Upper lobe of right lung (tissue), 1 donor: ENCODE measurements around the gene FIGNL2. TPM values are rescaled to one million over a fixed set of nuclear protein-coding genes. Genes with fewer than 3 reads are reported as not detected.

Experiments used
- ATAC-seq: fragments of 200-7000 bp; cut with Tn5 transposase; one replicate; pipeline ENCODE4 v1.9.1; 2020; ENCODE audit warnings: mild to moderate bottlenecking, moderate library complexity
- DNase-seq: peaks from one replicate; pipeline ENCODE4 v3.0.0-alpha.2; 2020
- H3K27ac ChIP-seq: fragments of 200-600 bp; one replicate; pipeline ENCODE4 v1.8.0; 2022
- H3K27me3 ChIP-seq: fragments of 200-600 bp; one replicate; pipeline ENCODE4 v1.8.0; 2022; ENCODE audit warnings: mild to moderate bottlenecking
- H3K36me3 ChIP-seq: fragments of 200-600 bp; one replicate; pipeline ENCODE4 v1.8.0; 2022
- H3K4me1 ChIP-seq: fragments of 200-600 bp; one replicate; pipeline ENCODE4 v1.8.0; 2022
- H3K4me3 ChIP-seq: fragments of 200-600 bp; one replicate; pipeline ENCODE4 v1.8.0; 2022; ENCODE audit warnings: mild to moderate bottlenecking
- H3K9me3 ChIP-seq: fragments of 200-600 bp; one replicate; pipeline ENCODE4 v1.8.0; 2022
- CTCF ChIP-seq: fragments of 200-600 bp; IDR thresholded peaks from one replicate; pipeline ENCODE4 v1.8.0; 2022; ENCODE audit warnings: antibody characterized with exemption
- intact Hi-C: fragments of 100-400 bp; cut with DNase I; formaldehyde crosslinking; loops from one replicate; pipeline ENCODE4 v1.11.0; 2022
- total RNA-seq: library from RNA; stranded (reverse); fragmentation: NEBNext Ultra II Directional; extraction: Animal tissue kit (Norgen Biotek cat#: 25700); gene quantifications from one replicate; pipeline ENCODE4 v1.2.1, GENCODE V29; 2021
- donor health status: DM: no; HTN: yes; CAD: no; lungs with severe emphysema.

Gene FIGNL2
- total RNA-seq, 1 donor from 2014 or later, result 1.5 TPM

- Histone ChIP-seq H3K4me3 (no peak overlapping the region), H3K27ac (no peak overlapping the region), H3K36me3 (no peaks in the 10 kb centered on the region), H3K4me1 (peaks cover 23% of the 10 kb centered on the region), H3K27me3 (peaks cover 39% of the 10 kb centered on the region), H3K9me3 (no peaks in the 10 kb centered on the region)
- intact Hi-C loops, result no loop called here
- TF ChIP-seq CTCF, result no peak
- DNase-seq (peak; percentile 38), ATAC-seq (no peak)
Measured at GRCh38 chr12:51871918-51872688, 23.6 kb upstream of the FIGNL2 start.

GRCh38 chr12:51871126-51871525, 22.6 kb upstream of the FIGNL2 start:
- DNase-seq (peak; percentile 77), ATAC-seq (peak; percentile 80)
- Histone ChIP-seq H3K9me3 (no peaks in the 10 kb centered on the region), H3K4me1 (peaks cover 23% of the 10 kb centered on the region), H3K27ac (no peak overlapping the region), H3K4me3 (no peak overlapping the region), H3K36me3 (no peaks in the 10 kb centered on the region), H3K27me3 (peaks cover 39% of the 10 kb centered on the region)
- intact Hi-C loops, result no loop called here
- no peak for TF ChIP-seq CTCF

- H3K9me3 ChIP-seq, result no peaks in the 10 kb centered on the region
- DNase-seq (peak; percentile 2), ATAC-seq (no peak)
- no peaks in the 10 kb centered on the region for H3K36me3 ChIP-seq
- H3K4me1 ChIP-seq, result peaks cover 23% of the 10 kb centered on the region
- H3K27ac ChIP-seq, result no peak overlapping the region
- no peak for TF ChIP-seq CTCF
- H3K4me3 ChIP-seq, result no peak overlapping the region
- peaks cover 39% of the 10 kb centered on the region for H3K27me3 ChIP-seq
- intact Hi-C loops, result no loop called here
Measured at GRCh38 chr12:51870504-51870903, 22.0 kb upstream of the FIGNL2 start.

- peaks cover 23% of the 10 kb centered on the region for H3K4me1 ChIP-seq
- DNase-seq, result peak; percentile 26
- TF ChIP-seq CTCF, result no peak
- intact Hi-C loops, result no loop called here
- peaks cover 42% of the 10 kb centered on the region for H3K27me3 ChIP-seq
- H3K27ac ChIP-seq, result no peak overlapping the region
- no peak overlapping the region for H3K4me3 ChIP-seq
- no peaks in the 10 kb centered on the region for H3K9me3 ChIP-seq
- ATAC-seq, result no peak
- H3K36me3 ChIP-seq, result no peaks in the 10 kb centered on the region
Measured at GRCh38 chr12:51869931-51870330, 21.4 kb upstream of the FIGNL2 start.

- intact Hi-C loops, result no loop called here
- Histone ChIP-seq H3K27ac (no peak overlapping the region), H3K36me3 (no peaks in the 10 kb centered on the region), H3K4me3 (peak overlapping the region; percentile 42), H3K27me3 (peaks cover 45% of the 10 kb centered on the region), H3K4me1 (peaks cover 25% of the 10 kb centered on the region), H3K9me3 (no peaks in the 10 kb centered on the region)
- DNase-seq (peak; percentile 44), ATAC-seq (no peak)
- no peak for TF ChIP-seq CTCF
Measured at GRCh38 chr12:51869496-51869865, 21.0 kb upstream of the FIGNL2 start.
